Duodenal mucosa (tissue), 2 donors: ENCODE data around the gene SH3GL2.

ENCODE experiments used
- H3K27ac ChIP-seq: one replicate; pipeline ENCODE4 v1.7.0; 2013; ENCODE audit warnings: low read depth, low read length
- H3K27me3 ChIP-seq, 2 donors: one replicate each; pipeline ENCODE4 v1.7.0; 2013; ENCODE audit warnings: low read length in 2 of 2, control low read depth in 1 of 2; ENCODE audit not compliant: insufficient read depth in 2 of 2, control insufficient read depth in 1 of 2
- H3K36me3 ChIP-seq, 2 donors: one replicate each; pipeline ENCODE4 v1.7.0; 2013; ENCODE audit warnings: low read length in 2 of 2, control low read depth in 1 of 2; ENCODE audit not compliant: insufficient read depth in 2 of 2, control insufficient read depth in 1 of 2
- H3K4me1 ChIP-seq, 2 donors: one replicate each; pipeline ENCODE4 v1.7.0; 2013; ENCODE audit warnings: low read length in 2 of 2, control low read depth in 1 of 2; ENCODE audit not compliant: insufficient read depth in 2 of 2, control insufficient read depth in 1 of 2
- H3K4me3 ChIP-seq, 2 donors: one replicate each; pipeline ENCODE4 v1.7.0; 2013; ENCODE audit warnings: low read length in 2 of 2, low read depth in 1 of 2
- H3K9ac ChIP-seq, 2 donors: one replicate each; pipeline ENCODE4 v1.7.0; 2013; ENCODE audit warnings: low read length in 2 of 2, low read depth in 1 of 2
- H3K9me3 ChIP-seq, 2 donors: one replicate each; pipeline ENCODE4 v1.7.0; 2013; ENCODE audit warnings: low read length in 2 of 2, control low read depth in 1 of 2; ENCODE audit not compliant: control insufficient read depth in 1 of 2

SH3GL2 gene

GRCh38 chr9:17648516-17648915 lies 69.7 kb downstream of the SH3GL2 start:
- no peaks in the 10 kb centered on the region for H3K27me3 ChIP-seq
- H3K36me3 ChIP-seq, result no peaks in the 10 kb centered on the region
- no peaks in the 10 kb centered on the region for H3K9me3 ChIP-seq
- no peak overlapping the region for H3K27ac ChIP-seq
- H3K4me1 ChIP-seq, result no peaks in the 10 kb centered on the region
- no peak overlapping the region for H3K9ac ChIP-seq
- no peak overlapping the region for H3K4me3 ChIP-seq

GRCh38 chr9:17651725-17652124 lies 72.9 kb downstream of the SH3GL2 start:
- H3K9ac ChIP-seq, result no peak overlapping the region
- H3K9me3 ChIP-seq, result no peaks in the 10 kb centered on the region
- no peaks in the 10 kb centered on the region for H3K36me3 ChIP-seq
- H3K4me3 ChIP-seq, result no peak overlapping the region
- H3K4me1 ChIP-seq, result no peaks in the 10 kb centered on the region
- H3K27ac ChIP-seq, result no peak overlapping the region
- H3K27me3 ChIP-seq, result no peaks in the 10 kb centered on the region

GRCh38 chr9:17653947-17654465 lies 75.1 kb downstream of the SH3GL2 start:
- H3K4me3 ChIP-seq, result no peak overlapping the region
- H3K9me3 ChIP-seq, result no peaks in the 10 kb centered on the region
- H3K27me3 ChIP-seq, result no peaks in the 10 kb centered on the region
- no peaks in the 10 kb centered on the region for H3K4me1 ChIP-seq
- no peak overlapping the region for H3K9ac ChIP-seq
- H3K27ac ChIP-seq, result no peak overlapping the region
- H3K36me3 ChIP-seq, result no peaks in the 10 kb centered on the region

- H3K27me3 ChIP-seq, result no peaks in the 10 kb centered on the region
- no peak overlapping the region for H3K27ac ChIP-seq
- H3K9me3 ChIP-seq, result no peaks in the 10 kb centered on the region
- H3K9ac ChIP-seq, result no peak overlapping the region
- H3K4me1 ChIP-seq, result no peaks in the 10 kb centered on the region
- H3K36me3 ChIP-seq, result no peaks in the 10 kb centered on the region
- H3K4me3 ChIP-seq, result no peak overlapping the region
Observed at GRCh38 chr9:17656889-17657288, 78.0 kb downstream of the SH3GL2 start.

GRCh38 chr9:17658237-17658636 lies 79.4 kb downstream of the SH3GL2 start:
- Histone ChIP-seq H3K27me3 (no peaks in the 10 kb centered on the region), H3K4me1 (no peaks in the 10 kb centered on the region), H3K4me3 (no peak overlapping the region), H3K36me3 (no peaks in the 10 kb centered on the region), H3K27ac (no peak overlapping the region), H3K9ac (no peak overlapping the region), H3K9me3 (no peaks in the 10 kb centered on the region)

DNA sequence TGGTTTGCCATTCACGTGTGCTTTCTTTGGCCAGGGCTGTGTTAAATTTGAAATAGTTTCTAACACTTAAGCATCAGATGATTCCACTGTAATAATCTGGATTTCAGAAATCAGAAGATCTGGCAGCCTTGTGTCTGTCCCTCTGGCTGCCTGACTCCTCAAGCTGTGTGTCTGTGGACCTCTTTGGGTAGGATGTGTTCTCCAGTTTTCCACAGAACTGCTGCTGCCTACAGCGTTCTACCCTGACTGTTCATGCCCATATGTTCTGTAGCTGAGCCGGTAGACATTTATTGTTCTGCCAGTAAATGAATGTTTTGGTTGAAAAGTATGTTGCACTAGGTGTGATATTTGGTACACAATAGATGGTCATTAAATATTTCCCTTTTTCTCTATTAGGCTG lies 81.3 kb downstream of the SH3GL2 start:
- Histone ChIP-seq H3K4me1 (no peaks in the 10 kb centered on the region), H3K9ac (no peak overlapping the region), H3K27ac (no peak overlapping the region), H3K4me3 (no peak overlapping the region), H3K27me3 (no peaks in the 10 kb centered on the region), H3K36me3 (no peaks in the 10 kb centered on the region), H3K9me3 (no peaks in the 10 kb centered on the region)

GRCh38 chr9:17665450-17665849 lies 86.6 kb downstream of the SH3GL2 start:
- no peak overlapping the region for H3K9ac ChIP-seq
- H3K9me3 ChIP-seq, result no peaks in the 10 kb centered on the region

GRCh38 chr9:17669206-17669605 lies 90.3 kb downstream of the SH3GL2 start:
- H3K27ac ChIP-seq, result no peak overlapping the region
- no peaks in the 10 kb centered on the region for H3K9me3 ChIP-seq
- no peaks in the 10 kb centered on the region for H3K27me3 ChIP-seq
- H3K4me3 ChIP-seq, result no peak overlapping the region
- H3K4me1 ChIP-seq, result no peaks in the 10 kb centered on the region
- no peaks in the 10 kb centered on the region for H3K36me3 ChIP-seq
- no peak overlapping the region for H3K9ac ChIP-seq

More at GRCh38 chr9:17665450-17665849, 86.6 kb downstream of the SH3GL2 start:
- Histone ChIP-seq H3K27me3 (no peaks in the 10 kb centered on the region), H3K4me1 (no peaks in the 10 kb centered on the region), H3K4me3 (no peak overlapping the region), H3K27ac (no peak overlapping the region), H3K36me3 (no peaks in the 10 kb centered on the region)

DNA sequence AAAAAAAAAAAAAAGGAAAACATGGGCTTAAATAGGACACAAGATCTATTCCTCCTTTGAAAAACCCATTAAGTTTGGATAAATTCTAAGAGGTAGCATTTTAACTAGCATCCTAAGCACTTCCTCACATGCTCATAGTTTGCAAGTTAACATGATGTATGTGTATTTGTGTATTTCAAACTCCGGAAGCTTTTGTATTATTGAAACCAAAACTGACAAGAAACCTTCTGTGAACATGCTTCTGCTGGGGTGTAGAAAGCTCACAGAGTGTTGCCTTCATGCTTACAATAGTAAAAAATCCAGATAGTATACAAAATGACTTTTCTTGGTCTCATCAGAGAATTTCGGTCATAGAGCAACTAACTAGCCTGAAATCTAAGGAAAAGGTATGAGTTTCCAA lies 103.8 kb downstream of the SH3GL2 start:
- no peaks in the 10 kb centered on the region for H3K36me3 ChIP-seq
- no peak overlapping the region for H3K27ac ChIP-seq
- H3K4me1 ChIP-seq, result no peaks in the 10 kb centered on the region
- no peak overlapping the region for H3K9ac ChIP-seq
- H3K9me3 ChIP-seq, result no peaks in the 10 kb centered on the region
- no peak overlapping the region for H3K4me3 ChIP-seq
- no peaks in the 10 kb centered on the region for H3K27me3 ChIP-seq

DNA sequence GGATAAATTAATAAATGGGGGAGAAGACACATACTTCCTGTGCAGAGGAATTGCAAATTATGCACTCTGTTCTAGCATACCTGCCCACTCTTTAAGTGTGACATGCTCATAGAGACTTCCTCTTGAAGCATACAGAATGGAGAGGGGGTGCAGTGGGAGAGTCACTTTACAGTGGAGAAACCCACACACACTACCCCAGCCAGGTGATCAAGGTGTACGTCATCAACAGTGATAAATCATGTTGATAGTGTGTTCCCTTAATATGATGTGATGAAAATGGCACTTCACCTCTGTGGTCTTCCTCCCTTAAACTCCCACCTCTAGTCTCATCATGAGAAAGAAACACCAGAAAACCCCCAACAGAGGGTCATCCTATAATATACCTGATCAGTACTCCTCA lies 110.0 kb downstream of the SH3GL2 start:
- no peaks in the 10 kb centered on the region for H3K4me1 ChIP-seq
- H3K9ac ChIP-seq, result no peak overlapping the region
- H3K9me3 ChIP-seq, result no peaks in the 10 kb centered on the region
- H3K36me3 ChIP-seq, result no peaks in the 10 kb centered on the region
- H3K27me3 ChIP-seq, result no peaks in the 10 kb centered on the region
- no peak overlapping the region for H3K27ac ChIP-seq
- H3K4me3 ChIP-seq, result no peak overlapping the region

DNA sequence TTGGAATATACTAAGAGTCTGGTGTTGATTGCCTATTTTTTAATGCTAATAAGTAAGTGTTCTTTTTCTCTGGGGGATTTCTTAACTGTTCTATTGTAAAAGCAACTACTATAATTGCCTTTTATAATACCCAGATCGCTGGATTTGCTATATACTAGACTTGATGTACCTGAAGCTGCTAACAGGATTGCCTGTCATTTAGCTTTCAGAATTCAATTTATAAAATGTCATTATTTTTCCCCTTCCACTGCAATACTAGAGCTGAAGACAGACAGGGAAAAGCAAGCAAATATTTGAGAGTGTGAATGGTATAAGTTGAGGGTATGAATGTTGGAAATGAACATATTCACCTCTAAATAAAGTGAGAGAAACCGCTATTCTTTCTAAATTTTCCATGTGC lies 115.5 kb downstream of the SH3GL2 start:
- H3K36me3 ChIP-seq, result no peaks in the 10 kb centered on the region
- no peak overlapping the region for H3K9ac ChIP-seq
- no peak overlapping the region for H3K27ac ChIP-seq
- H3K9me3 ChIP-seq, result no peaks in the 10 kb centered on the region
- H3K4me3 ChIP-seq, result no peak overlapping the region
- H3K27me3 ChIP-seq, result no peaks in the 10 kb centered on the region
- no peaks in the 10 kb centered on the region for H3K4me1 ChIP-seq
